ENCODE results near the gene PRRC2B.

The PRRC2B gene

GRCh38 chr9:131491001-131491710, 97.3 kb downstream of the PRRC2B start:
- no peak for DNase-seq

GRCh38 chr9:131492070-131492469, 98.2 kb downstream of the PRRC2B start:
- no peak for DNase-seq

- DNase-seq = no peak
These were observed 100.5 kb downstream of the PRRC2B start for GRCh38 chr9:131494296-131494870.

GRCh38 chr9:131495785-131496184, 101.9 kb downstream of the PRRC2B start:
- no peak for DNase-seq

- DNase-seq = no peak
These were observed 103.0 kb downstream of the PRRC2B start for GRCh38 chr9:131496844-131497405.

- no peak for DNase-seq
These were observed 105.4 kb downstream of the PRRC2B start for GRCh38 chr9:131499254-131499767.

- DNase-seq = peak; percentile 6
These were observed 106.5 kb downstream of the PRRC2B start for GRCh38 chr9:131500377-131500776.

- peak; percentile 70 for DNase-seq
These were observed 107.2 kb downstream of the PRRC2B start for GRCh38 chr9:131500939-131501541.

GRCh38 chr9:131502781-131503625, 109.1 kb downstream of the PRRC2B start, which contains the start of gene POMT1:
POMT1 (plus strand) TSS chr9:131502918; CDS start chr9:131504219, 1,301 bp downstream.
- peak; percentile 60 for DNase-seq

- DNase-seq = peak; percentile 56
These were observed 110.0 kb downstream of the PRRC2B start for GRCh38 chr9:131503626-131504465.

- no peak for DNase-seq
These were observed 111.1 kb downstream of the PRRC2B start for GRCh38 chr9:131505012-131505411.

GRCh38 chr9:131511416-131511815, 117.5 kb downstream of the PRRC2B start:
- DNase-seq = peak; percentile 27

- DNase-seq = no peak
These were observed 118.0 kb downstream of the PRRC2B start for GRCh38 chr9:131511880-131512279.

- DNase-seq = no peak
These were observed 119.3 kb downstream of the PRRC2B start for GRCh38 chr9:131513177-131513576.

GRCh38 chr9:131515559-131516031, 121.7 kb downstream of the PRRC2B start:
- DNase-seq = peak; percentile 55

- DNase-seq = peak; percentile 30
These were observed 122.2 kb downstream of the PRRC2B start for GRCh38 chr9:131516100-131516499.

- no peak for DNase-seq
These were observed 123.0 kb downstream of the PRRC2B start for GRCh38 chr9:131516930-131517329.

GRCh38 chr9:131517761-131518190, 123.9 kb downstream of the PRRC2B start:
- no peak for DNase-seq

GRCh38 chr9:131518553-131518952, 124.7 kb downstream of the PRRC2B start:
- DNase-seq = no peak

GRCh38 chr9:131520503-131520902, 126.6 kb downstream of the PRRC2B start:
- DNase-seq = no peak

- no peak for DNase-seq
These were observed 127.3 kb downstream of the PRRC2B start for GRCh38 chr9:131521203-131521602.

All from MV-4-11 (cell line).